ENCODE measurements around the gene COL11A2. TPM values are rescaled to one million over a fixed set of nuclear protein-coding genes. Genes with fewer than 3 reads are reported as not detected.

Gene COL11A2
- total and polyA plus RNA-seq, 2 donors (not counting 3 experiments of a cell fraction or from before 2014, with no cell fraction given) = 0.65 to 1.3 TPM

DNA sequence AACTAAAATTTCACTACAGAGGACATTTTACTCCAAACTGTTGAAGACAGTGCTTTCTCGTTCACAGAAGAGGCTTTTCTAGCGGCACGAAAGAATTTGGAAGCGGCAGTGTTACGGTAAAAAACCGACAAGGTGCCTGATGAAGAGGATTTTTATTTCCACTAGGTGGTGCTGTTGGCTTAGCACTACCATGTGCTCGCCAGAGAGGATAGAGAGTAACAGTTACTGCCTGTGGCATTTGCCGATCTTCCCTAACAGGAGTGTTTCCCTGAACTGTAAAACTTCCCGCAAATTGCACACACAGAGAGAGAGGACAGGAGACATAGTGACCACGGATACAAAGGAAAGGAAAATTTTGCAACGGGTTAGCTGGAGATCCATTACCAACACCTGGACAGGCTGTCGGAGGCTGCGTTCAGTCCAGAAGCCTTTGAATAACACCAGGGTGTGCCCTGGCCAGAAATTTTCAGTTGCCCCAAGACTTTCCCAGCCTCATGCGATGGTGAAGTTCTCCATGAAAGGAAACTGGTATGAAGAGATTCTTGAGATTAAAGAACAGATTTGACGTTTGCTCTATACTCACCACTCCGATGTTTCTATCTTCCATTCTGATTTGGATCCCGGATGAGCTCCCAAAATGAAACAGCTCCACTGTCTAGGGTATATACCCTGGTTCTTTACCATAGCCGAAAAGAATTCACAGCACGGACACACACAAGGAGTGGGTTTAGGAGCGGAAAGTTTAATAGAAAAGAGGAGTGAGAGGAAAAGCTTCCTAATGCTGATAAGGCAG lies 68.3 kb downstream of the COL11A2 start:
- H3K36me3 ChIP-seq (ENCODE audit: control insufficient read depth in 2 of 2, extremely low read depth in 1 of 2, insufficient read depth in 2 of 2, low read length in 2 of 2) = no peaks in the 10 kb centered on the region
- no peaks in the 10 kb centered on the region for H4K20me1 ChIP-seq (replicated peaks; ENCODE audit: control insufficient read depth, extremely low read depth, insufficient read depth, low read length)
- no peaks in the 10 kb centered on the region for H3K9me1 ChIP-seq (replicated peaks; ENCODE audit: control insufficient read depth, extremely low read depth, insufficient read depth, low read length)
- POLR2A ChIA-PET = no interaction called here
- no peaks in the 10 kb centered on the region for H3K9me3 ChIP-seq (replicated peaks; ENCODE audit: control insufficient read depth, insufficient read depth, low read length)
- H3K4me1 ChIP-seq (ENCODE audit: control insufficient read depth, extremely low read depth, insufficient read depth, low read length) = no peaks in the 10 kb centered on the region
- FAIRE-seq = no peak
- dilution Hi-C loops (cut with MboI; ENCODE audit: extremely low pct_ligation_motif_present, low sequenced_read_pairs) (no loop called here), intact Hi-C loops (cut with micrococcal nuclease) (loop anchor here (1.0 kb wide), 1 partner anchor 125 kb away; no protein-coding TSS in a partner anchor)
- no peak overlapping the region for H3K9ac ChIP-seq (replicated peaks; ENCODE audit: extremely low read depth, insufficient read depth, low read length)
- no peaks in the 10 kb centered on the region for H3K79me2 ChIP-seq (ENCODE audit: control insufficient read depth, insufficient read depth, low read length)
- TF ChIP-seq MYC (IDR thresholded peaks at IDR 0.05; ENCODE audit: low read depth, low read length) (no peak), FOS (IDR thresholded peaks at IDR 0.05; ENCODE audit: borderline replicate concordance, insufficient read depth, low read length) (no peak), EZH2 (IDR thresholded peaks at IDR 0.05; ENCODE audit: borderline replicate concordance, low read depth, low read length, severe bottlenecking) (no peak)
- TF ChIP-seq, protein P1, sequence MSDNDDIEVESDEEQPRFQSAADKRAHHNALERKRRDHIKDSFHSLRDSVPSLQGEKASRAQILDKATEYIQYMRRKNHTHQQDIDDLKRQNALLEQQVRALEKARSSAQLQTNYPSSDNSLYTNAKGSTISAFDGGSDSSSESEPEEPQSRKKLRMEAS (IDR thresholded peaks at IDR 0.05; ENCODE audit: insufficient read depth, insufficient read length) = no peak
- TF ChIP-seq, protein P2, sequence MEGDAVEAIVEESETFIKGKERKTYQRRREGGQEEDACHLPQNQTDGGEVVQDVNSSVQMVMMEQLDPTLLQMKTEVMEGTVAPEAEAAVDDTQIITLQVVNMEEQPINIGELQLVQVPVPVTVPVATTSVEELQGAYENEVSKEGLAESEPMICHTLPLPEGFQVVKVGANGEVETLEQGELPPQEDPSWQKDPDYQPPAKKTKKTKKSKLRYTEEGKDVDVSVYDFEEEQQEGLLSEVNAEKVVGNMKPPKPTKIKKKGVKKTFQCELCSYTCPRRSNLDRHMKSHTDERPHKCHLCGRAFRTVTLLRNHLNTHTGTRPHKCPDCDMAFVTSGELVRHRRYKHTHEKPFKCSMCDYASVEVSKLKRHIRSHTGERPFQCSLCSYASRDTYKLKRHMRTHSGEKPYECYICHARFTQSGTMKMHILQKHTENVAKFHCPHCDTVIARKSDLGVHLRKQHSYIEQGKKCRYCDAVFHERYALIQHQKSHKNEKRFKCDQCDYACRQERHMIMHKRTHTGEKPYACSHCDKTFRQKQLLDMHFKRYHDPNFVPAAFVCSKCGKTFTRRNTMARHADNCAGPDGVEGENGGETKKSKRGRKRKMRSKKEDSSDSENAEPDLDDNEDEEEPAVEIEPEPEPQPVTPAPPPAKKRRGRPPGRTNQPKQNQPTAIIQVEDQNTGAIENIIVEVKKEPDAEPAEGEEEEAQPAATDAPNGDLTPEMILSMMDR (IDR thresholded peaks at IDR 0.05; ENCODE audit: extremely low read depth in 1 of 2, insufficient read depth in 1 of 2, low read depth in 1 of 2, low read length in 2 of 2) = peak; percentile 18 to 38
- peaks cover 15 to 24% of the 10 kb centered on the region in 2 experiments for H3K27me3 ChIP-seq (ENCODE audit: control insufficient read depth in 2 of 2, insufficient read depth in 2 of 2, low read length in 2 of 2)
- H3K4me3 ChIP-seq (replicated peaks in 1 of 3; ENCODE audit: insufficient read depth in 1 of 3, low read depth in 1 of 3, low read length in 3 of 3) = no peak overlapping the region
- BruUV-seq (replicated peaks) = no TSS peak
- no peak overlapping the region for H2AFZ ChIP-seq (ENCODE audit: low read depth, low read length)
- CTCF ChIA-PET = interaction anchor here (2.2 to 3.7 kb wide), 2 partner anchors 116 to 125 kb away, joined by 5 to 53 read pairs; no protein-coding TSS in a partner anchor
- no peak overlapping the region for H3K4me2 ChIP-seq (ENCODE audit: insufficient read depth, low read length)
- H3K27ac ChIP-seq (ENCODE audit: insufficient read depth, low read depth, low read length) = no peak overlapping the region
- DNase-seq (ENCODE audit: low read depth, low spot score) = no peak

Data from endothelial cell of umbilical vein (primary cell).